T-helper 2 cell treated with Interferon-gamma antibody and Interleukin-4, amounts not matched to agents 100 ng/mL and 5 ng/mL, for 36 hours (primary cell): ENCODE results near the gene APOM. TPM values are rescaled to one million over a fixed set of nuclear protein-coding genes. Genes with fewer than 3 reads are reported as not detected.

ENCODE experiments used
- intact Hi-C: fragments of 100-400 bp; cut with micrococcal nuclease; formaldehyde crosslinking; loops from one replicate; pipeline ENCODE4 v1.15.1; 2023
- total RNA-seq: library from RNA; stranded (reverse); gene quantifications from 2 replicates; pipeline ENCODE4 v1.2.3, GENCODE V29; 2022

The APOM gene
- total RNA-seq, 1 donor from 2014 or later: 3.0 TPM

GRCh38 chr6:31657406-31658157 lies 1.9 kb downstream of the APOM start:
- intact Hi-C loops: no loop called here

DNA sequence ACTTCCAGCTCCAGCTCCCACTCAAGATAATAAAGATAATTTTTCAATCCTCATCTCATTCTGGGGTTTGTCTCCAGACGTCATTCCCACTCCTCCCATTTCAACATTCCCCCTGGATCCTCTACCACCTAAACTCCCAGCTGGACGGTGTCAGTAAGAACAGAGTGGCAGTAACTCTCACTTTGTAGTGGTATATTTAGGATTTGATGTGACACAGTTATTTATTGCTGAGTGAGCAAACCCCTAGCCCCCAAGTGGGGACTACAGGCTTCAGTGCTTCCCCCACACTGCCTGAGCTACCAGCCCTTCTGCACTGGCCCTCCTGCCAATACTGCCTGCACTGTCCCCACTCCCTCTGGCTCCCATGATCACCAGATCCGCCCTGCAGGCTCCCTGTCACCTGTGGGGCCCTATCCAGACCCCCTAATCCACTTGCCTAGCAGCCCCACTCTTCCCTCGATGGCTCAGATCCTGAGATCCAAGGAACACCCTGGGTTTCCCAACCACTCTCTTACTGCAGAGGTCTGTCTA lies 2.5 kb downstream of the APOM start:
- intact Hi-C loops: no loop called here

GRCh38 chr6:31658983-31659648 lies 3.4 kb downstream of the APOM start:
- intact Hi-C loops: no loop called here

- intact Hi-C loops: loop anchor here (1.0 to 10.0 kb wide), 2 partner anchors 8 to 515 kb away; partner anchors contain the start of genes AGPAT1, BAG6 and RNF5
These were observed 4.1 kb downstream of the APOM start for GRCh38 chr6:31659649-31660380.

DNA sequence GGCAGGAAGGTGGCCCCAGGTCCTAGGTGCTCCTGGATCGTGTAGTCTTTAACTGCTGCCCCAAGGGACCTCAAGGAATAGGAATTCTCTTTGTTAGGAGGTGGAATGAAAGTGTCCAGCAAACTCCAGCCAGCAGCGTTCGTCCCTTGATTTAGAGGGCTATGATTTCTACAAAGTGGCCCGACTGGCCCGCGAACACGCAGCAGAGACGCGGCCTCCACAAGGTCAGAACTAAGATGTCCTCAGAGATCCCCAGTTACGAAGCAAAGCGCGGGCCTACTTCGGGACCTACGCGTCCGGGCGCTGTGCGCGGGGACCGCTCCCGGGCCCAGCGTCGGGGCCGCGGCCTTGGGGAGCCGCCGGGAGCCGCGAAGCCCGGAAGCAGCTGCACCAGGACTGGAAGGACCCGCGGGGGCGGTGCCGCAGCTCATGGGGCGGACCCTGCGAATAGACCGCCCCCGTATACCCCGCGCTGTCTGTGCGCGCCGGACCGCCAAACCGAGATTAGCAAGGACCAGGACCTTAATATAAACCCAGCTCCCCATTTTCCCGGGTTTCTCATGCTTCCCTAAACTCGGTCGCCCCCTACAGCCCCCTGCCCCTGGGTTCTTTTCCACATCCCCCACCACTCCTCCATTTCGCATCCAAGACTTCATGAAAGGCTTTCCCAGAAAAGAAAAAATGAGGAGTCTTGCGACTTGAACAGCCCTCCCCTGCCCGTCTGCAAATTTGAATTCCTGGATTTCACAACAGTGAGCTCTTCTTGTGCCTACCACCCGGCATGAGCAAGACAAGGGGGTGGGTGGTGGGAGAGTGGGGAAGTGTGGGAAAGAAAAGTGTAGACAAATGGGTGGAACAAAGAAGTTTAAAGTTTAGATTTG lies 4.9 kb downstream of the APOM start, which contains the start of gene C6orf47:
Gene C6orf47, minus strand, starts transcription at position 398 of the 881 bp plus-strand sequence. CDS start 831 bp downstream, outside the sequence.
- intact Hi-C loops: loop anchor here (1.0 to 10.0 kb wide), 2 partner anchors 8 to 514 kb away; partner anchors contain the start of genes AGPAT1, BAG6 and RNF5

DNA sequence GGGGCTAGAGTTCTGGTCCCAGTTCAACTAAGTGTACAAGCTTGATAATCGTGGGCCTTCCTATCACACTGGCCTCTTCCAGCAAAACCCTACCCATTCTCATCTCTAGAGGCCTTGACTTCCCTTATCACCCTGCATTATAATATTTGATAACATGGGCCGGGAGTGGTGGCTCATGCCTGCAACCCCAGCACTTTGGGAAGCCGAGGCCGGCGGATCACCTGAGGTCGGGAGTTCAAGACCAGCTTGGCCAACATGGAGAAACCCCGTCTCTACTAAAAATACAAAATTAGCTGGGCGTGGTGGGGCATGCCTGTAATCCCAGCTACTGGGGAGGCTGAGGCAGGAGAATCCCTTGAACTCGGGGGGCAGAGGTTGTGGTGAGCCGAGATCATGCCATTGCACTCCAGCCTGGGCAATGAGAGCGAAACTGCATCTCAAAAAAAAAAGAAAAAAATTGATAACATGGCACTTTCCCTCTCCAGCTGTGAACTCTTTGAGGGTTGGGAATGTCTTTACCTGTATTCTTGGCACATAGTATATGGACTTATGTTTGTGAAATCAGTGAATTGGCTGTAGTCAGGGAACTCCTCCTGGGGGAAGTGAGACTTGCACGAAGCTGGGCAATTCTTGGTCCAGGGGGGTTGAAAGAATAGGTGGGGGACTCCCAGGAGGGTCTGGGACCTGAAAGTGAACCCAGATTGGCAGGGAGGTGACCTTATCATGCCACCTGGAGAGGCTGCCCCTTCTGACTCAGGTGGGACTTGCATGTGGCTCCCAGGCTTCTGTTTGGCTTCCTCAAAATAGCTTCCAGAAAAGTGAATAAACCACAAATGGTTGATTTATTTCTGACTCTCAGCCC lies 5.8 kb downstream of the APOM start:
- intact Hi-C loops: loop anchor here (10.0 kb wide), 1 partner anchor 513 kb away; the partner anchor contains the start of genes AGPAT1 and RNF5

GRCh38 chr6:31662124-31662723 lies 6.5 kb downstream of the APOM start:
- intact Hi-C loops: loop anchor here (10.0 kb wide), 1 partner anchor 513 kb away; the partner anchor contains the start of genes AGPAT1 and RNF5

DNA sequence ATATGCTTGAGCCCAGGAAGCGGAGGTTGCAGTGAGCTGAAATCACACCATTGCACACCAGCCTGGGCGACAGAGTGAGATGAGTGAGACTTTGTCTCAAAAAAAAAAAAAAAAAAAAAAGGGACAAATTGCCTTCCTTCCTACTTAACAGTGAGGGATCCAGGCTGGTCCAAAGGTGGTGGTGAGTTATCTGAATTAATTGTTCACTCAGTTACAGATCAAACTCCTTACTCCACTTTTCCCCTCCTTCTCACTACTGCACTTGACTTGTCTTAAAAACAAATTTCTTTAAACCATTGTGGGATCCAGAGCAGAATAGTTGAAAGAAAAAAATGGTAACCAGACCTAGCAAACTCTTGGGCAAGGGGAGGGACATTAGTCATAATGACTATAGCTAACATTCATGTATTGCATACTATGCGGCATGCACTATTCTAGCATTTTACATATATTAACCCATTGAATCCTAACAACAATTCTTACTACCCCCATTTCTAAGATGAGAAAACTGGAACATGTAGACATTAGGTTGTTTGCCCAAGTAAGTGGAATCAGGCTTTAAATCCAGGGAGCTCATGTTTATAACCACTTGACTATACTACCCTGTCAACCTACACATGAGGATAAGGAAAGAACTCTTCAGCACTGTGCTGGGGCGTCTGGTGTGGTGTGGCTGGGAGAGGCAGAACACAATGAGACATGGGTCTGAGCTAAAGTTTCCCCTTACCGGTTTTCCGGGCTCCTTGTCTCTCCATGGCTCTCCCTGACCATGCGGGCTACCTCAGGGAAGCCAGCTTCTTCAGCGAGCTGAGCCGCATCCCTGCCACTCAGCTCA lies 7.6 kb downstream of the APOM start:
- intact Hi-C loops: loop anchor here (10.0 kb wide), 1 partner anchor 511 kb away; the partner anchor contains the start of genes AGPAT1 and RNF5

- intact Hi-C loops: loop anchor here (2.0 to 10.0 kb wide), 2 partner anchors 117 to 511 kb away; partner anchors contain the start of genes AGPAT1, ATP6V1G2, NFKBIL1 and RNF5
These were observed 8.5 kb downstream of the APOM start for GRCh38 chr6:31663961-31664789.

GRCh38 chr6:31664790-31665500 lies 9.3 kb downstream of the APOM start, which contains the start of gene GPANK1:
Gene GPANK1 (minus strand): TSS chr6:31664997. CDS start chr6:31664478, 519 bp downstream.
- intact Hi-C loops: loop anchor here (1.0 to 10.0 kb wide), 11 partner anchors 13 to 510 kb away; partner anchors contain the start of genes AGPAT1, ATP6V1G2, BAG6 and NELFE

GRCh38 chr6:31665501-31666336 lies 10.0 kb downstream of the APOM start, which contains the start of gene CSNK2B:
Gene CSNK2B (plus strand): TSS chr6:31666080. CDS start chr6:31666832, 752 bp downstream.
- intact Hi-C loops: loop anchor here (1.0 to 10.0 kb wide), 11 partner anchors 13 to 509 kb away; partner anchors contain the start of genes AGPAT1, ATP6V1G2, BAG6 and NELFE

GRCh38 chr6:31666337-31666965 lies 10.8 kb downstream of the APOM start:
- intact Hi-C loops: loop anchor here (5.0 to 10.0 kb wide), 3 partner anchors 131 to 508 kb away; partner anchors contain the start of genes AGPAT1, NELFE, RNF5 and SKIC2

DNA sequence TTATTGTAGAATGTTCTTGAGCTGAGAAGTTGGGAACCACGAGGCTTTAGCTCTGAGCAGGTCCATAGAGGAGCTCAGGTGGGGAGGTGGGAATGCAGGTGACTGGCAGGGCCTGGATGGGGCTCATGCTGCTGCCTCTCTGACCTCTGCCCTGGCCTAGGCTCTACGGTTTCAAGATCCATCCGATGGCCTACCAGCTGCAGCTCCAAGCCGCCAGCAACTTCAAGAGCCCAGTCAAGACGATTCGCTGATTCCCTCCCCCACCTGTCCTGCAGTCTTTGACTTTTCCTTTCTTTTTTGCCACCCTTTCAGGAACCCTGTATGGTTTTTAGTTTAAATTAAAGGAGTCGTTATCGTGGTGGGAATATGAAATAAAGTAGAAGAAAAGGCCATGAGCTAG lies 14.0 kb downstream of the APOM start, which contains the start of gene LY6G5B:
Gene LY6G5B, plus strand, starts transcription at position 301 of the 400 bp plus-strand sequence. CDS start 975 bp downstream, outside the sequence.
- intact Hi-C loops: loop anchor here (5.0 to 10.0 kb wide), 3 partner anchors 128 to 505 kb away; partner anchors contain the start of genes AGPAT1, NELFE, RNF5 and SKIC2
